K562 (cell line): ENCODE data around the gene PDHX. TPM values are rescaled to one million over a fixed set of nuclear protein-coding genes. Genes with fewer than 3 reads are reported as not detected.

ENCODE experiments used
- ATAC-seq: fragments of 200-7000 bp; cut with Tn5 transposase; 3 replicates; pipeline ENCODE4 v1.9.1; 2020; ENCODE audit warnings: moderate library complexity
- BruUV-seq: library from RNA; stranded (reverse); fragments of 400-500 nt; replicated peaks from 2 replicates; lab custom pipeline; 2021; lab: Mats Ljungman, UMichigan
- CTCF ChIA-PET: fragments of 300-600 bp; formaldehyde crosslinking; extraction: SDS; loops from one replicate; lab custom pipeline; 2021; ENCODE audit warnings: low intra/inter-chr PET ratio; lab: Yijun Ruan, JAX
- POLR2A ChIA-PET: fragments of 300-600, 350-650 bp; sonication (Branson Sonifier 250); formaldehyde crosslinking; extraction: SDS; loops from one replicate; lab custom pipeline; 2021; ENCODE audit warnings: antibody characterized with exemption, inconsistent platforms; lab: Yijun Ruan, JAX
- DNase-seq, 4 experiments: peaks; one replicate each; pipeline versions ENCODE4 v3.0.0 to v3.0.0-alpha.2; 2011 to 2018; ENCODE audit warnings: low spot score in 3 of 4, mixed read lengths in 3 of 4; ENCODE audit errors: extremely low read depth in 1 of 4
- FAIRE-seq: peaks from 2 replicates; lab custom pipeline; 2011; peaks lifted over from hg19 to GRCh38; lab: Jason Lieb, UNC
- H2AFZ ChIP-seq: 2 replicates; pipeline ENCODE4 v1.6.0; 2011; ENCODE audit warnings: low read depth, low read length, control low read depth, inconsistent platforms
- H3K27ac ChIP-seq: fragments of 200-600 bp; 3 replicates; pipeline ENCODE4 v1.8.0; 2011; ENCODE audit warnings: low read depth, mild to moderate bottlenecking, control low read depth, inconsistent platforms, low read length, moderate library complexity, mixed read lengths; ENCODE audit errors: extremely low read depth
- H3K27me3 ChIP-seq, 2 experiments: fragments of 300-600 bp in 1 of 2; 2 replicates in 1 of 2; 3 replicates in 1 of 2; pipeline versions ENCODE4 v1.6.0 to v1.8.0; 2011; ENCODE audit warnings: inconsistent platforms in 2 of 2, low read length in 2 of 2, mild to moderate bottlenecking in 1 of 2, mixed read lengths in 1 of 2, moderate library complexity in 1 of 2; ENCODE audit not compliant: control insufficient read depth in 2 of 2, insufficient read depth in 2 of 2
- H3K36me3 ChIP-seq: fragments of 300-600 bp; 3 replicates; pipeline ENCODE4 v1.8.0; 2011; ENCODE audit warnings: mild to moderate bottlenecking, low read length, inconsistent platforms; ENCODE audit not compliant: control insufficient read depth, insufficient read depth
- H3K4me1 ChIP-seq, 2 experiments: fragments of 200-600 bp in 1 of 2; replicated peaks in 1 of 2; 2 replicates in 1 of 2; 3 replicates in 1 of 2; pipeline versions ENCODE4 v1.5.1 to v1.8.0; 2011; ENCODE audit warnings: inconsistent platforms in 2 of 2, low read length in 2 of 2, mild to moderate bottlenecking in 1 of 2, mixed read lengths in 1 of 2, moderate library complexity in 1 of 2; ENCODE audit not compliant: control insufficient read depth in 2 of 2, insufficient read depth in 2 of 2
- H3K4me2 ChIP-seq: 2 replicates; pipeline ENCODE4 v1.6.1; 2011; ENCODE audit warnings: low read length, control low read depth, inconsistent platforms, mixed read lengths; ENCODE audit not compliant: insufficient read depth
- H3K4me3 ChIP-seq: fragments of 200-600 bp; sonication (generic), shearing (Covaris generic); 2 replicates; pipeline ENCODE4 v1.5.1; 2016; ENCODE audit warnings: control low read depth, inconsistent platforms
- H3K79me2 ChIP-seq: fragments of 200-600 bp; 3 replicates; pipeline ENCODE4 v1.8.0; 2011; ENCODE audit warnings: low read length, inconsistent platforms; ENCODE audit not compliant: control insufficient read depth, insufficient read depth
- H3K9ac ChIP-seq, 2 experiments: 2 replicates each; pipeline versions ENCODE4 v1.6.0 to v1.6.1; 2011; ENCODE audit warnings: low read depth in 2 of 2, low read length in 2 of 2, control low read depth in 1 of 2, inconsistent platforms in 1 of 2, mild to moderate bottlenecking in 1 of 2, mixed read lengths in 1 of 2; ENCODE audit not compliant: insufficient read depth in 1 of 2
- H3K9me1 ChIP-seq: one replicate; pipeline ENCODE4 v1.6.0; 2011; ENCODE audit warnings: inconsistent platforms, mild to moderate bottlenecking, low read length, moderate library complexity; ENCODE audit not compliant: control insufficient read depth, insufficient read depth
- H3K9me3 ChIP-seq: replicated peaks from 2 replicates; pipeline ENCODE4 v1.5.1; 2011; ENCODE audit warnings: low read depth, low read length, inconsistent platforms; ENCODE audit not compliant: control insufficient read depth, insufficient read depth
- H4K20me1 ChIP-seq: replicated peaks from 2 replicates; pipeline ENCODE4 v1.6.1; 2011; ENCODE audit warnings: low read length, inconsistent platforms, mixed read lengths; ENCODE audit not compliant: control insufficient read depth, insufficient read depth
- ARID3A ChIP-seq: IDR thresholded peaks from 2 replicates; pipeline ENCODE4 v1.6.1; 2012; ENCODE audit warnings: low read depth, low read length, improper control_type of control experiment, borderline replicate concordance
- BRCA1 ChIP-seq, 2 experiments: fragments of 450-650 bp in 1 of 2; sonication (generic) in 1 of 2; formaldehyde crosslinking in 1 of 2; IDR thresholded peaks; 2 replicates each; pipeline versions ENCODE4 v1.5.0 to v1.6.1; 2017 to 2020; ENCODE audit warnings: mild to moderate bottlenecking in 1 of 2, missing genetic modification reagents in 1 of 2
- CTCF ChIP-seq, 3 experiments: IDR thresholded peaks in 2 of 3; conservative IDR thresholded peaks in 1 of 3; 2 replicates each; pipeline ENCODE4 v1.5.1; 2011 to 2012; ENCODE audit warnings: low read length in 3 of 3, mild to moderate bottlenecking in 3 of 3, control low read depth in 2 of 3, improper control_type of control experiment in 1 of 3, inconsistent platforms in 1 of 3, low read depth in 1 of 3, mixed read lengths in 1 of 3, moderate library complexity in 1 of 3; ENCODE audit not compliant: insufficient read depth in 2 of 3
- DLX4 ChIP-seq: fragments of 250-450 bp; sonication (Bioruptor Pico); IDR thresholded peaks from 2 replicates; pipeline ENCODE4 v1.6.1; 2021; ENCODE audit warnings: mild to moderate bottlenecking
- HNRNPH1 ChIP-seq: fragments of 200-400 bp; formaldehyde crosslinking; optimal IDR thresholded peaks from 2 replicates; pipeline ENCODE3; 2017; ENCODE audit warnings: low read depth, mild to moderate bottlenecking, low read length, moderate library complexity
- RFX7 ChIP-seq: fragments of 250-450 bp; sonication (Bioruptor Pico); IDR thresholded peaks from 2 replicates; pipeline ENCODE4 v1.5.1; 2021; ENCODE audit warnings: mild to moderate bottlenecking
- WGBS: fragments of 100-300 bp; shearing (Covaris generic); methylation state at CpG from one replicate; pipeline ENCODE4 v1.1.6; 2016; ENCODE audit warnings: low coverage, mixed read lengths; ENCODE audit not compliant: insufficient coverage; ENCODE audit errors: missing lambda C conversion rate; 5-methylcytosine and 5-hydroxymethylcytosine counted together
- in situ Hi-C: fragments of 300-500 bp; cut with MboI; formaldehyde crosslinking; loops from 4 replicates; pipeline ENCODE4 v1.15.0; 2018; ENCODE audit warnings: inconsistent platforms, mixed read lengths
- intact Hi-C: fragments of 100-400 bp; cut with micrococcal nuclease; formaldehyde crosslinking; loops from 2 replicates; pipeline ENCODE4 v1.14.2; 2022
- polyA plus RNA-seq, 8 experiments: library from polyadenylated mRNA; depleted of rRNA in 4 of 8; stranded (reverse) in 5 of 8; unstranded in 3 of 8; fragments of >200 nt; fragmentation: Nextera tagmentation in 2 of 8; fragmentation: Illumina TruSeq in 1 of 8; extraction: Ambion mirVana in 2 of 8; extraction: Trizol in 1 of 8; gene quantifications; 2 replicates each; pipeline versions ENCODE4 v1.2.1 to v1.2.3, GENCODE V29; 2011 to 2014; ENCODE audit warnings: inconsistent platforms in 1 of 8, missing spikeins in 1 of 8
- total RNA-seq, 7 experiments: library from RNA; depleted of rRNA in 6 of 7; stranded (reverse); fragments of >200 nt in 6 of 7; fragmentation: Illumina TruSeq in 2 of 7; extraction: Trizol in 2 of 7; gene quantifications; 2 replicates each; pipeline versions ENCODE4 v1.2.1 to v1.2.3, GENCODE V29; 2011 to 2021; ENCODE audit warnings: low replicate concordance in 1 of 7

PDHX gene
- total and polyA plus RNA-seq, 9 of the 15 experiments (the other 6 are each of a cell fraction or from before 2014, with no cell fraction given) = 20.8 to 43.5 (median 31.2) TPM

GRCh38 chr11:34926101-34926830 lies 9.8 kb downstream of the PDHX start:
- H3K4me1 ChIP-seq = peaks cover 0 to 4% of the 10 kb centered on the region in 2 experiments; a peak in 3 of 5 replicates
- TF ChIP-seq CTCF (IDR thresholded peaks at IDR 0.05 in 2 of 3, conservative IDR thresholded peaks at IDR 0.05 in 1 of 3; ENCODE audit: insufficient read depth in 2 of 3, low read depth in 1 of 3, low read length in 3 of 3) (peak; percentile 55 to 87 (median 59); a peak in 5 of 6 replicates), DLX4 (CRISPR knock-in tag) (no peak), HNRNPH1 (no peak), ARID3A (peak; percentile 80; the same call in 1 of the 2 replicates), BRCA1 (IDR thresholded peaks at IDR 0.05) (no peak), BRCA1 (CRISPR knock-in tag; IDR thresholded peaks at IDR 0.05) (no peak), RFX7 (no peak)

More at GRCh38 chr11:34926101-34926830, 9.8 kb downstream of the PDHX start:
- Histone ChIP-seq H3K27me3 (no peaks in the 10 kb centered on the region), H3K27ac (no peak overlapping the region), H3K79me2 (peaks cover 87% of the 10 kb centered on the region), H3K36me3 (0 out of 3 replicates have a peak, but pooled peaks cover under 1% of the 10 kb centered on the region), H3K4me3 (no peak overlapping the region), H3K4me2 (no peak overlapping the region), H3K9me1 (no peaks in the 10 kb centered on the region), H4K20me1 (0 out of 2 replicates have a peak, but pooled peaks cover 5% of the 10 kb centered on the region), H3K9ac (no peak overlapping the region), H3K9me3 (no peaks in the 10 kb centered on the region), H2AFZ (no peak overlapping the region)
- BruUV-seq = no TSS peak
- peak in 1 of 4 experiments; percentile 54 for DNase-seq
- ChIA-PET CTCF (interaction anchor here (2.2 to 2.9 kb wide), 2 partner anchors 312 to 465 kb away, joined by 8 to 9 read pairs; no protein-coding TSS in a partner anchor), POLR2A (interaction anchor here (0.6 to 0.8 kb wide), 3 partner anchors 9 to 1065 kb away, joined by 3 to 4 read pairs (median 3); no protein-coding TSS in a partner anchor)
- in situ Hi-C loops = loop anchor here (5.0 to 25.0 kb wide), 2 partner anchors 311 to 466 kb away; no protein-coding TSS in a partner anchor
- intact Hi-C loops = loop anchor here (1.0 to 5.0 kb wide), 6 partner anchors 71 to 561 kb away; no protein-coding TSS in a partner anchor
- peak; percentile 56 for FAIRE-seq
- ATAC-seq = peak; percentile 75
- WGBS = 5% methylated on average over 2 of the region's 2 CpGs
